Dedifferentiated amniotic fluid mesenchymal stem cell (primary cell): ENCODE measurements around the gene PSMD4.

ENCODE experiments used
- DNase-seq: peaks from one replicate; pipeline ENCODE4 v3.0.0-alpha.2; 2016; ENCODE audit errors: extremely low spot score

Gene PSMD4

GRCh38 chr1:151294742-151295462 is 40.4 kb downstream of the PSMD4 start:
- DNase-seq = no peak

- no peak for DNase-seq
These were observed 55.3 kb downstream of the PSMD4 start for GRCh38 chr1:151309811-151310323.

GRCh38 chr1:151311011-151311410 is 56.5 kb downstream of the PSMD4 start:
- DNase-seq = no peak

- DNase-seq = peak; percentile 98
These were observed 57.2 kb downstream of the PSMD4 start for GRCh38 chr1:151311589-151312331.

GRCh38 chr1:151312411-151312810 is 57.9 kb downstream of the PSMD4 start:
- no peak for DNase-seq

- no peak for DNase-seq
These were observed 58.3 kb downstream of the PSMD4 start for GRCh38 chr1:151312826-151313225.

- DNase-seq = no peak
These were observed 59.0 kb downstream of the PSMD4 start for GRCh38 chr1:151313501-151313900.

- peak; percentile 67 for DNase-seq
These were observed 59.8 kb downstream of the PSMD4 start for GRCh38 chr1:151314137-151314875.

- DNase-seq = no peak
These were observed 61.2 kb downstream of the PSMD4 start for GRCh38 chr1:151315565-151316235.
